NCI-H510A (cell line): ENCODE results near the gene ATP5F1C.
"Not testable (repeated sequence)": the region's sequence is repeated elsewhere in the genome, so short reads cannot be mapped to it uniquely, and the experiment has no call there.

ENCODE experiments used
- DNase-seq: peaks from one replicate; lab custom pipeline; 2025; lab: John Stamatoyannopoulos, UW

Gene ATP5F1C

DNA sequence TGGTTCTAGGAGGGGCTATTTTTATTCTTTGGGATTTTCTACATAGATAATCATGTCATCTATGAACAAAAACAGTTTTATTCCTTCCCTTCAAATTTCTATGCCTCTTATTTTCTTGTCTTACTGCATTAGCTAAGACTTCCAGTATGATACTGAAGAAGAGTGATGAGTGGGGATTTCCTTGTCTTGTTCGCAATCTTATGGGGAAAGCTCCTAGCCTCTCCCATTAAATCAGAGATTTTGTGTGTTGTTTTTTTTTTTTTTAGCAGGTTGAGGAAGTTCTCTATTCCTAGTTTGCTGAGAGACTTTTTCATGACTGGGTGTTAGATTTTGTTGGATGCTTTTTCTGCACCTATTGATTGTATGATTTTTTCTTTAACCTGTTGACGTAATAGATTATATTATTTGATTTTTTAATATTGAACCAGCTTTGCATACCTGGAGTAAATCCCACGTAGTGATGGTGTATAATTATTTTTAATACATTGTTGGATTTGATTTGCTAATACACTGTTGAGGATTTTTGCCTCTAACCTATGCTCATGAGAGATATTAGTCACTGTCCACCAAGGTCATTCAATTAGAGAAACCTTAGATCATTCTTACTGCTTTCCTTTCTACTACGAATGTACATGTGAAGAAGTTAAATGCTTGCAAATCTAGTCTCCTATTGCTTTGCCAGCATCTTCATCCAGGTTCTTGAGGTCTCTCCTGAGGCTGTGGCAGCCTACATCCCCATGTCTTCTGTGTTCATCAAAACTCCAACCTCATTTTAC is 6.5 kb downstream of the ATP5F1C start:
- DNase-seq, result no peak

DNA sequence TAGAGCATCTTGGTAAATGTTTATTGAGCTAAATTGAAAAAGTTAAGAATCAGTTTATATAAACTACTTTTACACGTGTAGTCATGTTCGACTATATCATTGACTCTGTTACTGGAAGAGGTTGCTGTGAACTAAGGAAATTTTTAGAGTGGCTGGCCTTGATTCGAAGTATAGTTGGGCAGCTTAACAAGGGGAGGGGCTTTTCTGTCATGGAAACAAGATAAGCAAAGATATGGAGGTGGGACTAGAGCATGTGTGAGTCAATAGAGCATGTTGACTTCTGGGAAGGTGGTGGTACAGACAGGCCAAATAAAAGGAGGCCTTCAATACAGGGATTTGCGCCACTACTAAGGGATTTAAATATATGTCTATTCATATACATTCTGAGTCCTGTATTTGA is 7.6 kb downstream of the ATP5F1C start:
- no peak for DNase-seq

DNA sequence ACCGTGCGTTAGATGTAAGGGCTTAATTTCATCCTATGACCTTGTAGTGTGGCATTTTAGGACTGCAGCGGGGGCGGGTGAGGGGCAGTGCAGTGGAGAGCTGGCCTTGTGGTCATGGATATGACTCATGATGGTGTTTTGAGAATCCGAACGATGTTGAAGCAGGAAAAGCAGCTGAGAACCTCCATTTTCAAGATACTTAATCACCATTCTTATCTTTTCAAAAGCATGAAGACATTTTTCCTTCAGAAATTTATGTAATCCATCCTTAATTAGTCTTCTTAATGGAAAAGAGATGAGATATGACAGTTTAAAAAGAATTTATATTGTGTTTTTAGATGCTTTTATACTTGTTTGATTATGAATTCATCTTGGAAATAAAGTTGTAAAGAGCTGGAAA is 9.6 kb downstream of the ATP5F1C start:
- DNase-seq, result no peak

DNA sequence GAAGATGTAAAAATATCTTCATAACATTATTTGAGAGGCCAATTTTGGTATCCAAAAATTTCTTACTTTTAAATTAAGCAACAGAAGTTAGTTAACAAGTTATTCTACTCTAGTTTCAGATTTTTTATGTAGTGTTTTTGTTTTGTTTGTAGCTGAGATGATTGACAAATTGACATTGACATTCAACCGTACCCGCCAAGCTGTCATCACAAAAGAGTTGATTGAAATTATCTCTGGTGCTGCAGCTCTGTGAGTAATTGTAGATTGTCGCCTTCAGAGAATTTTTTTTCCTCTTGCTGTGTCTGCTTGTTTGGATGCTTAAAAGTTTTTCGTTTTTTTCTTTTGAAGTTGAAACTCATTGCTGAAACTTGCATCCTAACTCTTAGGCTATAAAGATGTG is 14.6 kb downstream of the ATP5F1C start:
- no peak for DNase-seq

GRCh38 chr10:7804216-7804615 is 16.2 kb downstream of the ATP5F1C start:
- no peak for DNase-seq

- no peak for DNase-seq
Measured at GRCh38 chr10:7804741-7805140, 16.8 kb downstream of the ATP5F1C start.

GRCh38 chr10:7808686-7809267 is 20.8 kb downstream of the ATP5F1C start:
- no peak for DNase-seq

GRCh38 chr10:7810443-7810842 is 22.5 kb downstream of the ATP5F1C start:
- DNase-seq, result no peak

GRCh38 chr10:7811000-7811399 is 23.0 kb downstream of the ATP5F1C start:
- no peak for DNase-seq

DNA sequence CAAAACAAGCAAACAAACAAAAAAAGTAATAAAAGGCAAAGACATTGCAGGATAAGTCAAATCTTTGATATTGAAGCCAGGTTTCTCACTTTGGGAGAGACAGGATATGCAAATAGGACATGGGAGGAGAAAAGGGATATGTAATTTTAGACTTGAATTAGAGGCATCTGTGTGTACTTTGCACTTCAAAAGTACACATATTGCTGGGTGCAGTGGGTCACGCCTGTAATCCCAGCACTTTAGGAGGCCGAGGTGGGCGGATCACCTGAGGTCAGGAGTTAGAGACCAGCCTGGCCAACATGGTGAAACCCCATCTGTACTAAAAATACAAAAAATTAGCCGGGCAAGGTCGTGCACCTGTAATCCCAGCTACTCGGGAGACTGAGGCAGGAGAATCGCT is 23.8 kb downstream of the ATP5F1C start:
- DNase-seq, result not testable (repeated sequence)

DNA sequence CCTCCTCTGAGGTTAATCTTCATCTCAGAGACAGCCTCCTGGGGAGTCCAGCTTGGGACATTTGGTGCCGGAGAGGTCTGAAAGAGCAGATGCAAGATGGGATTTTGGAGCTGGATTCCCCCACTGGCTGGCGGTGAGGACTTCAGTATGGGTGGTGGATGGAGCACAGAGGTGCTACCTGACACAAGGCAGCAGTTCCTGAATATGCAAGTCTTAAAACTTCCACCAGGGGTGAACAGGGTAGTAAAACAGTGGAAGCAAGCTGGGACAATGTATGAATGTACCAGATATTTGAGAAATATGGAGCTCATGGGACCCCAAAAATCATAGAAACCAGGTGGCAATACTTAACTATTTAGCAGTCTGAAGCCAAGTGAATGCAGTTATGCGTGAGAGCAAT is 25.5 kb downstream of the ATP5F1C start:
- DNase-seq, result no peak

DNA sequence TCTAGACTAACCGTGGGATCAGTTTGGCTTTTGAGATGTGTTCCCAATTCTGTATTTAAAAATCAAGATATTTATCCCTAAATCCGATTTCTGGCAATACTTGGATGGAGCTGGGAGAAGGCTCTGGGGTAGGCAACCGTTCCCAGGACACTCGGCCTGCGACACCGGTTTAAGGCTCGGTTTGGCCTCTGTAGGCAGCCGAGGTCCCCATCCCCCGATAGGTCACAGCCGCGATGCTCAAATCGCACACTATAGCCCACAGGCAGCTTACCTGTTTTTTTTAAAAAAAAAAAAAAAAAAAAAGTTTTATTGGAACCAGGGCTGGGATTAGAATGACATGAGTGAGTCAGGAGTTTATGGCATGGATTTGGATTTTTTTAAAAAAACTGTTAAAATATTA is 29.6 kb downstream of the ATP5F1C start:
- DNase-seq, result no peak

- no peak for DNase-seq
Measured at GRCh38 chr10:7817984-7818294, 30.0 kb downstream of the ATP5F1C start.

DNA sequence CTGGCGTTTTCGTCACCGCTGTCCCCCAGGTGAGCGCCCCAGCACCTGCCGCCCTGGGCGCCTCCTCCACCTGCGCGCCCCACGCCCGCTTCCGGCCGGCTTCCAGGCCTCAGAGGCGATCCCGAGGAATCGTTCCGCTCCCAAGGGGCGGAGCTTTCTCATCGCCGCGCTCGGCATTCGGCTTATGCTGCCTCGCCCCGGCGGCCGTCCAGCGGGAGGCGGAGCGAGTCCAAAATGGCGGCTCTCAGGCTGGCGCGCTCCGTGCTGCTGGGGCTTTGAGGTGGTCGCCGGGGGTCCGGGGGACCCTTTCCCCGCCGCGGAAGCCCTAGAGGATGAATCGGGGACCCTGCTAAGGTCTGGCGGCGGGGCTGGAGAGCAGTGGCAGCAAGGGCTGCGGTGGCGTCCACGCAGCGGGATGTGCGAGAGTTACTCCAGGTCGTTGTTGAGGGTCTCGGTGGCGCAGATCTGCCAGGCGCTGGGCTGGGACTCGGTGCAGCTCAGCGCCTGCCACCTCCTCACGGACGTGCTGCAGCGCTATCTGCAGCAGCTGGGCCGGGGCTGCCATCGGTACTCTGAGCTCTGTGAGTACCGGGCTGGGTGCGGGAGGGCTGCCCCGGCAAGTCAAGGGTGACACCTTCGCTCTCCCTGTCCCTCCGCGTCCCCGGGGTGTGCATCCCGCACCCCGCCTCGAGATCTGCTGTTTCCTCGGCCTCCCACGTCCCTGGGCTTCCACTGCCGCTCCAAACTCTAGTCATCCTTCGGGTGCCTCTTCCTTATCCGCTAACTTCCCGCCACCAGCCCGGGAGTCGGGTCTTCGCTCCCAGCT is 30.5 kb downstream of the ATP5F1C start, which contains the start of gene TAF3:
TAF3 (plus strand) TSS at position 211 of the 826 bp plus-strand sequence; CDS start at position 416, 205 bp downstream.
- DNase-seq, result peak; percentile 62

DNA sequence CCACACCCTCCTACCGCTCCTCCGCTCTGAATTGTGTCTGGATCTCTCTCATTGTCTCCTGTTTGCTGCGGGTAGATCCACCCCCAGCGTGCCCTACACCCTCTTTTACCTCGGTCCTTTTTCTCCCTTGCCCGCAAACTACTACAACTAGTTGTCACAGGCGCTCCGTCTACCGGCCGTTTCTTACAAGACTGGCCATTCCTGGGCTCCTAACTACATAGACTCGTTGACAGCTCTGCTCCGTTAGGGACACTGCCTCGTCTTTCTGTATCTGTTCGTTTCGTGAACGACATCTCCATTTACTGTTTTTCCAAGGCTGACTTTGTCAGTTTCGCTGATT is 31.1 kb downstream of the ATP5F1C start:
- no peak for DNase-seq

GRCh38 chr10:7824251-7824650 is 36.3 kb downstream of the ATP5F1C start:
- DNase-seq, result no peak

DNA sequence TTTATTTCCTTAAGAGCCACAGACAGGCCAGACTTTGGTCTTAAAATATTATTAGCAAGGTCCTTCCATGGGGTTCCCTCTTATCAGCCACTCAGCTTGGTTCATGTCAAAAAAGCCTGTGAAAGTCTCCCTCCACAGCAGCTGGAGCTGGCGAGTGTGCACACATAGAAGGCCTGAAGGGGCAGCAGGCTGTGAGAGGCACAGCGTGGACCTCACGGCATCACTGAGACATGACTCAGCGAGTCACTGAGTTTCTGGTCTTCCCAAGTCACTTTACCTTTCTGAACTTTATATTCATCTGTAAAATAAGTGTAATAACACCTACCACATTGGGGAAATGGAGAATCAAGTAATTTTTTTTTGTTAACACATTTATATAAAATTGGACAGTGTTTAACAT is 39.0 kb downstream of the ATP5F1C start:
- DNase-seq, result no peak

- no peak for DNase-seq
Measured at GRCh38 chr10:7829289-7829834, 41.4 kb downstream of the ATP5F1C start.

DNA sequence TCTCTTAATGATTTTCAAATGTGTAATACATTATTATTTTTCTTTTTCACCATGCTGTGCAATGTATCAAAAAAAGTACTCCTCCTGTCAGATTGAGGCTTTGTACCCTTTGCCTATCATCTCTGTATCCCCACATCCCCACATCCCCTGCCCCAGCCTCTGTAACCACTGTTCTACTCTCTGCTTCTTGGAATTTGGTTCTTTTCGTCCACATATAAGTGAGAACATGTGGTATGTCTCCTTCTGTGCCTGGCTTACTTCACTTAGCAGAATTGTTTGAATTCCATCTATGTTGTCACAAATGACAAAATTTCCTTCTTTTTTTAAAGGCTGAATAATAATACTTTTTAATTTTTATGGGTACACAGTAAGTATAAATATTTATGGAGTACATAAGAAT is 44.1 kb downstream of the ATP5F1C start:
- DNase-seq, result no peak

- DNase-seq, result no peak
Measured at GRCh38 chr10:7833210-7833609, 45.2 kb downstream of the ATP5F1C start.

- DNase-seq, result no peak
Measured at GRCh38 chr10:7834262-7834661, 46.3 kb downstream of the ATP5F1C start.

- no peak for DNase-seq
Measured at GRCh38 chr10:7836571-7836970, 48.6 kb downstream of the ATP5F1C start.

GRCh38 chr10:7846591-7846990 is 58.6 kb downstream of the ATP5F1C start:
- DNase-seq, result no peak
